ENCODE results near the gene KIFC3. TPM values are rescaled to one million over a fixed set of nuclear protein-coding genes. Genes with fewer than 3 reads are reported as not detected.
A peak's percentile ranks its signal among the peaks of the same experiment; 100 is the strongest.

KIFC3 gene
- total RNA-seq, 1 donor from 2014 or later, result 0.76 TPM

DNA sequence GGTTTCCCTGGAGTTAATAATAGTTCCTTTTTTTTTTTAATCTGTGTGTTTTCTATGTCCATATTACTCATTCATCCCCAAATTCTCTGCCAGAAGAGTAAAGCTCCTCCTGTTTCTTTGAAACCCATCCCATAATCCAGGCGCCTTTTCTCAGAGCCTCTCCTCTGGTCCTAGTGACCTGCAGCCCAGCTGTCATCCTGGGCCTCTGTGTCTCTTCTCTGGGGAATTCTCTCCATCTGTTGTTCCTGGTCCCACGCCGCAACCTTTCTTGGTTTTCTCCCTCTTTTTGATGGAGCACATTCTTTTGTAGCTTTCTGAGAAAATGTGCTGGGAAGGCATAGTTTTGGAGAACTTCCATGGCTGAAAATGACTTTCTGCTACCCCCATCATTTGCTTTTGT lies 56.5 kb downstream of the KIFC3 start:
- Mint-ChIP-seq H3K27me3 (ENCODE audit: unreplicated experiment) (peaks cover 2% of the 10 kb centered on the region), H3K36me3 (ENCODE audit: unreplicated experiment) (no peaks in the 10 kb centered on the region), H3K9me3 (ENCODE audit: unreplicated experiment) (peaks cover 8% of the 10 kb centered on the region), H3K4me3 (ENCODE audit: unreplicated experiment) (peak overlapping the region; percentile 8), H3K4me1 (ENCODE audit: low read depth, unreplicated experiment) (peaks cover 35% of the 10 kb centered on the region), H3K27ac (ENCODE audit: unreplicated experiment) (peak overlapping the region; percentile 93)
- TF ChIP-seq, protein P1, sequence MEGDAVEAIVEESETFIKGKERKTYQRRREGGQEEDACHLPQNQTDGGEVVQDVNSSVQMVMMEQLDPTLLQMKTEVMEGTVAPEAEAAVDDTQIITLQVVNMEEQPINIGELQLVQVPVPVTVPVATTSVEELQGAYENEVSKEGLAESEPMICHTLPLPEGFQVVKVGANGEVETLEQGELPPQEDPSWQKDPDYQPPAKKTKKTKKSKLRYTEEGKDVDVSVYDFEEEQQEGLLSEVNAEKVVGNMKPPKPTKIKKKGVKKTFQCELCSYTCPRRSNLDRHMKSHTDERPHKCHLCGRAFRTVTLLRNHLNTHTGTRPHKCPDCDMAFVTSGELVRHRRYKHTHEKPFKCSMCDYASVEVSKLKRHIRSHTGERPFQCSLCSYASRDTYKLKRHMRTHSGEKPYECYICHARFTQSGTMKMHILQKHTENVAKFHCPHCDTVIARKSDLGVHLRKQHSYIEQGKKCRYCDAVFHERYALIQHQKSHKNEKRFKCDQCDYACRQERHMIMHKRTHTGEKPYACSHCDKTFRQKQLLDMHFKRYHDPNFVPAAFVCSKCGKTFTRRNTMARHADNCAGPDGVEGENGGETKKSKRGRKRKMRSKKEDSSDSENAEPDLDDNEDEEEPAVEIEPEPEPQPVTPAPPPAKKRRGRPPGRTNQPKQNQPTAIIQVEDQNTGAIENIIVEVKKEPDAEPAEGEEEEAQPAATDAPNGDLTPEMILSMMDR (IDR thresholded peaks at IDR 0.05; ENCODE audit: partially characterized antibody, unreplicated experiment), result no peak
- no peak for DNase-seq

GRCh38 chr16:57744642-57744903 lies 57.7 kb downstream of the KIFC3 start:
- Mint-ChIP-seq H3K4me3 (ENCODE audit: unreplicated experiment) (no peak overlapping the region), H3K36me3 (ENCODE audit: unreplicated experiment) (no peaks in the 10 kb centered on the region), H3K27ac (ENCODE audit: unreplicated experiment) (peak overlapping the region; percentile 76), H3K27me3 (ENCODE audit: unreplicated experiment) (peaks cover 2% of the 10 kb centered on the region), H3K9me3 (ENCODE audit: unreplicated experiment) (peaks cover 8% of the 10 kb centered on the region), H3K4me1 (ENCODE audit: low read depth, unreplicated experiment) (peaks cover 35% of the 10 kb centered on the region)
- TF ChIP-seq, protein P1 (IDR thresholded peaks at IDR 0.05; ENCODE audit: partially characterized antibody, unreplicated experiment), result no peak
- no peak for DNase-seq

DNA sequence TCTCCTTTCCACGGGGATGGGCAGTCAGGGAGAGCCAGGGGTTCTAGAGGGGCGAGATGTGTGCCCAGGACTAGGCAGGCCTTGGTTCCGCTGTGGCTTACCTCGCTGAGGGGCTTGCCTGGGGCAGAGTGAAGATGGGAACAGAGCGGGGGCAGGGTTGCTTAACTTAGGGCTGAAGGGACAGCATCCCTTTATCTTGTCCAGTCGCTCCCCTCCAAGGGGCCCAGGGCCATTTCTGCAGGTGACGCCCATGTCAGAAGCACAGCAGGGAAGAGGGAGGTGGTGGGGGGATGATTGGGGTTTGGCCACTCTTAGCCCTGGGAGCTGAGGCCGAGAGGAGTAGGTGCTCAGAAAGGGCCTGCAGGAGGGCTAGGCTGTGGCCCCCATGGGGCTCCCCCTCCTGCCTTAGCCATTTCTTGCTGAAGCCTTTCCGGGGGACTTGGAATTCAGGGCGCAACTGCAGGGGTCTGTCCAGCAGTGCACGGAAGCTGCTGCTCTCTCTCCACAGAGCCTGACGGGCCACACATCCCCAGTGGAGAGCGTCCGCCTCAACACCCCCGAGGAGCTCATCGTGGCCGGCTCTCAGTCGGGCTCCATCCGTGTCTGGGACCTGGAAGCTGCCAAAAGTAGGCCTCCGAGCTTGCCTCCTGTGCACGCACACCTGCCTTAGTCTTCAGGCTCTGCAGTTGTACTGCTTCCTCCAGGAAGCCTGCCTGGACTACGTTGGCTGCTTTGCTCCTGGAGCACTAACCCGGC lies 58.2 kb downstream of the KIFC3 start:
- Mint-ChIP-seq H3K9me3 (ENCODE audit: unreplicated experiment) (peaks cover 6% of the 10 kb centered on the region), H3K4me1 (ENCODE audit: low read depth, unreplicated experiment) (peaks cover 35% of the 10 kb centered on the region), H3K36me3 (ENCODE audit: unreplicated experiment) (no peaks in the 10 kb centered on the region), H3K27ac (ENCODE audit: unreplicated experiment) (peak overlapping the region; percentile 76), H3K4me3 (ENCODE audit: unreplicated experiment) (peak overlapping the region; percentile 38), H3K27me3 (ENCODE audit: unreplicated experiment) (peaks cover 2% of the 10 kb centered on the region)
- TF ChIP-seq, protein P1 (IDR thresholded peaks at IDR 0.05; ENCODE audit: partially characterized antibody, unreplicated experiment), result no peak
- DNase-seq, result no peak

DNA sequence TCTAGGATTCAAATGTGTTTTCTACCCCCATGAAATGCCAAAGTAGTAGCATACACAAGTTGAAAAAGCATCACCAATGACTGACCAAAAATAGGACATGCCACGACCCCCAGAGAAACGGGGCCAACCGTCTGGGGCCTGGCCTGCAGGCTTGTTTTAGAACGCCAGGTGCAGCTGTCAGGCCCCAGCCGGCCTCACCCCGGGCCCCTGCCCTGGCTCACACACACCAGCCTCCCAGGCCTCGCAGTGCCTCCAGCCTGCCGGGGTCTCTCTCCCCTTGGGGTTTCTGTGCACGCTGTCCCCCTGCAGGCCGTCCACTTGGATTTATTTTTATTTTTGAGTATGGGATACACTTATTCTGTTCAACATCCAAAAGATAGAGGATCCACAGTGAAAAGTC lies 58.8 kb downstream of the KIFC3 start:
- TF ChIP-seq, protein P1 (IDR thresholded peaks at IDR 0.05; ENCODE audit: partially characterized antibody, unreplicated experiment), result peak; percentile 29

DNA sequence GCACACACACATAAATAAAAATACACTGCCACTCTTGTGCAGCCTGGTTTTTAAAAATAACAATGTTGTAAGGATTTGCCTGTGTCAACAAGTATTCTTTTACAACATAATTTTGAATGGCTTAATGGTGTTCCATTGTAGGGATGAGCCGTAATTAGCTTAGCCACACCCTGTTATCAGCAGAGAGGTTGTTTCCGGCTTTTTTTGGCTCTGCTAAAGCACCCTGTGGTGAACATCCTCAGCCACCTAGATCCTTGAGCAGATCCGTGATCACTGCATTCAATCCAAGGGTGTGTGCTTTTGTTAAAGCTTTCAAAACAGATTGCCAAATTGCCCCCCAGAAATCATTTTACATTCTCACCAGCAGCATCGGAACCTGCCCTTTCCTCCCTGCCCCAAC lies 59.7 kb downstream of the KIFC3 start:
- Mint-ChIP-seq H3K9me3 (ENCODE audit: unreplicated experiment) (peaks cover 6% of the 10 kb centered on the region), H3K4me1 (ENCODE audit: low read depth, unreplicated experiment) (peaks cover 40% of the 10 kb centered on the region), H3K27ac (ENCODE audit: unreplicated experiment) (no peak overlapping the region), H3K4me3 (ENCODE audit: unreplicated experiment) (peak overlapping the region; percentile 34), H3K27me3 (ENCODE audit: unreplicated experiment) (peaks cover 2% of the 10 kb centered on the region), H3K36me3 (ENCODE audit: unreplicated experiment) (no peaks in the 10 kb centered on the region)
- no peak for DNase-seq
- TF ChIP-seq, protein P1 (IDR thresholded peaks at IDR 0.05; ENCODE audit: partially characterized antibody, unreplicated experiment), result no peak

More for the DNA sequence above, 58.8 kb downstream of the KIFC3 start:
- peaks cover 6% of the 10 kb centered on the region for H3K9me3 Mint-ChIP-seq (ENCODE audit: unreplicated experiment)
- peak overlapping the region; percentile 38 for H3K4me3 Mint-ChIP-seq (ENCODE audit: unreplicated experiment)
- no peaks in the 10 kb centered on the region for H3K36me3 Mint-ChIP-seq (ENCODE audit: unreplicated experiment)
- peak overlapping the region; percentile 59 for H3K27ac Mint-ChIP-seq (ENCODE audit: unreplicated experiment)
- H3K4me1 Mint-ChIP-seq (ENCODE audit: low read depth, unreplicated experiment), result peaks cover 35% of the 10 kb centered on the region
- no peak for DNase-seq
- H3K27me3 Mint-ChIP-seq (ENCODE audit: unreplicated experiment), result peaks cover 2% of the 10 kb centered on the region
